Esophagus (tissue), 2 donors: ENCODE results near the gene TOB2. TPM values are rescaled to one million over a fixed set of nuclear protein-coding genes. Genes with fewer than 3 reads are reported as not detected.
"Not testable (repeated sequence)": the region's sequence is repeated elsewhere in the genome, so short reads cannot be mapped to it uniquely, and the experiment has no call there.

ENCODE experiments used
- H3K27ac ChIP-seq, 2 donors: one replicate each; pipeline ENCODE4 v1.5.1; 2013; ENCODE audit warnings: low read depth in 2 of 2, mild to moderate bottlenecking in 2 of 2, inconsistent platforms in 1 of 2, low read length in 1 of 2, moderate library complexity in 1 of 2
- H3K27me3 ChIP-seq, 2 donors: one replicate each; pipeline ENCODE4 v1.6.1; 2013; ENCODE audit warnings: low read length in 2 of 2, control low read depth in 1 of 2, mild to moderate bottlenecking in 1 of 2; ENCODE audit not compliant: insufficient read depth in 2 of 2, control insufficient read depth in 1 of 2
- H3K36me3 ChIP-seq, 2 donors: one replicate each; pipeline ENCODE4 v1.6.1; 2013; ENCODE audit warnings: low read length in 1 of 2; ENCODE audit not compliant: control insufficient read depth in 2 of 2, insufficient read depth in 2 of 2
- H3K4me1 ChIP-seq, 2 donors: one replicate each; pipeline ENCODE4 v1.6.1; 2013; ENCODE audit warnings: low read length in 1 of 2; ENCODE audit not compliant: control insufficient read depth in 2 of 2, insufficient read depth in 2 of 2
- H3K4me3 ChIP-seq, 2 donors: one replicate each; pipeline ENCODE4 v1.5.1; 2013; ENCODE audit warnings: low read length in 2 of 2, mild to moderate bottlenecking in 2 of 2, low read depth in 1 of 2, moderate library complexity in 1 of 2
- H3K9me3 ChIP-seq, 2 donors: one replicate each; pipeline ENCODE4 v1.6.1; 2013; ENCODE audit warnings: mild to moderate bottlenecking in 2 of 2, low read depth in 1 of 2, low read length in 1 of 2, moderate library complexity in 1 of 2; ENCODE audit not compliant: control insufficient read depth in 2 of 2, insufficient read depth in 1 of 2
- WGBS, 2 donors: extraction: QIAGEN DNeasy Blood & Tissue Kit; methylation state at CpG; one replicate each; pipeline ENCODE4 v1.1.7; 2013; 5-methylcytosine and 5-hydroxymethylcytosine counted together
- polyA plus RNA-seq, 2 donors: library from polyadenylated mRNA; stranded (reverse); fragments of 200-250 nt; gene quantifications; one replicate each; pipeline ENCODE4 v1.2.3, GENCODE V29; 2013
- donor health status: healthy with polysubstance abuse.
- donor health status: Bipolar disorder and iron deficiency.

TOB2 gene
- polyA plus RNA-seq, 2 donors: 10.7 to 11.1 TPM

DNA sequence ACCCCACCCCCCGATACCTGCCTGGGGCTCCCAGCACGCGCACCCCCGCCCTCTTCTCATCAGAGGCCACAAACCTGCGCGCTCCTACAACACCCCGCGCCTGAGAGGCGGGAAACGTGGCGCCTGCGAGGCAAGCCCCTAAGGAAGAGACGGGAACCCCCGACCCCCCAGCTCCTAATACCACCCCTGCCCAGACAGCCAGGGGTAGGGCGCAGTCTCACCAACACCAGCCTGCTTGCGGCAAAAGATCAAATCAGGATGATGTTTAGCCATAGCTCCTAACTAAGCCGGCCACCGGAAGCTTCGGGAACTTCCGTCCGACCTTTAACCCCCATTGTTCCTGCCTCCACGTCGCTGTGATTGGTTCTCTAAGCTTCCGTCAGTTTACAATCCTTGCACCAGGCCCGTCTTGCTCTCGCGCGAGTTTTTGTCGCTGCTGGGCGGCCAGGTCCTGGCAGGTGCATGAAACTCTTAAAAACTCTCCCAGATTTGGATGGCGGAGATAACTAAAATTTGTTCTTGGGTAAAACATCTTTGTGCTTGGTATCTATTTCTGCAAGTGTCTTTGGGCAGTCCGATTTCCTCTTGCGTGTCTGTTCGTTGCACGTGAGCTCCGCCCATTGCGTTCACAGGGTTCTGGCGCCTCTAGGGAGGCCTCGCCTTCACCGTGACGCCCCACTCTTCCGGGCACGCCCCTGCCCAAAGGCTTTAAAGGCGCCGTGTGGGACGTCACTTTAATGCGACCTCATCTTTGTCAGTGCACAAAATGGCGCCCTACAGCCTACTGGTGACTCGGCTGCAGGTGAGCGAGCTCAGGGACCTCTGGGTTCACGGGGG, 22.0 kb upstream of the TOB2 start, which contains the start of the genes ACO2 and PHF5A:
Gene ACO2, plus strand, starts transcription at position 737 of the 837 bp plus-strand sequence. Its CDS starts 30 bp downstream, at position 767.
Gene PHF5A, minus strand, starts transcription at position 312 of the 837 bp plus-strand sequence. Its CDS starts 39 bp downstream, at position 273.
- H3K36me3 ChIP-seq: peaks cover 0 to 7% of the 10 kb centered on the region in 2 donors
- peaks cover 5 to 6% of the 10 kb centered on the region in 2 donors for H3K4me1 ChIP-seq
- no peaks in the 10 kb centered on the region for H3K9me3 ChIP-seq
- peak within 1 kb of the TSS; percentile 96 to 99 for H3K27ac ChIP-seq
- peak within 1 kb of the TSS; percentile 89 to 91 for H3K4me3 ChIP-seq
- 0% methylated on average over 51 of the region's 51 CpGs for WGBS, 2 donors
- H3K27me3 ChIP-seq: no peaks in the 10 kb centered on the region

DNA sequence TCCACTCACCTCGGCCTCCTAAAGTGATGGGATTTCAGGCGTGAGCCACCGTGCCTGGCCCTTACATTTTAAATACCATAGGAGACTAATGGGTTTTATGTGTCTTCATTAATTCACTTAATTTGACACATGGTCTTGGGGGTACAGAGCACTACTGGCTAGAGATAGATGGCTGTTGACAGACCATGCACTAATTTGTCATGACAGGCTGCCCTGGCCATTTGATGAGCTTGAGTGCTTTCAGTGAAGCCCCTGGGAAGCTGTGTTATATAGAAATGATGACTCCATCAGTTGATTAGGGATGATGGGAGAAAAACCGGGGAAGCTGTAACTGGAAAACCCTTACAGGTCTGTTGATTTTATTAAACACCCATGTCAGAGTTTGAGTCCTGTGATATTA, 15.3 kb upstream of the TOB2 start:
- Histone ChIP-seq H3K4me1 (no peaks in the 10 kb centered on the region), H3K36me3 (peaks cover 2 to 10% of the 10 kb centered on the region in 2 donors), H3K27me3 (no peaks in the 10 kb centered on the region), H3K27ac (no peak overlapping the region), H3K9me3 (no peaks in the 10 kb centered on the region), H3K4me3 (no peak overlapping the region)
- 84 to 91% methylated on average over 4 of the region's 4 CpGs for WGBS, 2 donors

DNA sequence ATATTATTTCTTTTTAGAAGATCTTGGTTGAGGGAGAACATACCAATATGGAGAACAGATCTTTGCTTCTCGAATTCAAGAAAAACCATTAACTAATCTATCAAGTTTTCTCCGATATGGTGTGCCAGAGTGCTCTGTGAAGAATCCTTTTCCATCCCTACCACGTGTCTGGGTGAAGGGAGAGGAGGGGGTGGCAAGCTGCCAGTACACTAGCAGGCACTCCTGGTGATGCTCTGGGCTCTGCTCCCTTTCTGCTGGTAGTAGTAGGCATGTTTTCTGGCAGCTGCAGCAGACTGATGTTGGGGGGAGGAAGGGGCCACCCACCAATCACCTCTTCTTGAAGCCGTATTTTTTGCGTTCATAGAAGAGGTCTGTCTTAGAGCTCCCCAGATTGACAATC, 13.5 kb upstream of the TOB2 start:
- WGBS, 2 donors: 66 to 74% methylated on average over 5 of the region's 5 CpGs
- H3K9me3 ChIP-seq, H3K4me1 ChIP-seq, H3K27ac ChIP-seq, H3K36me3 ChIP-seq, H3K27me3 ChIP-seq, H3K4me3 ChIP-seq: not testable (repeated sequence)

DNA sequence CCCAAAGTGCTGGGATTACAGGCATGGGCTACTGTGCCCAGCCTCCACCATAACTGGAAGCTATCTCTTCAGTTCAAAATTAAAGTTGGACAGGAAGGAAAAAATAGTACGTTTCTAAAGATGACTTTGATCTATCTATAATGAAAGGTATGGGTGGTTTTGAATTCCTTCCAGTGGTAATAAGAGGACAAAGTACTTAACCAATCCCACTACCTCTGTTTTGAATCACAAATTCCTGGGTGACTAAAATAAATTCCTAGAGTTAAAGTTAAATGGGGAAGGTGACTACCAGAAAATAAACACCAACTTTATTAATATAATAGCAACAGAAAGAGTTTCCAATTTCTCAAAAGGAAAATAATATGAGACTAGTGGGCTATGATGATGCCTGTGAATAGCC, 12.8 kb upstream of the TOB2 start:
- 47 to 56% methylated on average over 1 of the region's 1 CpG for WGBS, 2 donors
- H3K36me3 ChIP-seq: peaks cover 2 to 7% of the 10 kb centered on the region in 2 donors
- no peak overlapping the region for H3K27ac ChIP-seq
- no peaks in the 10 kb centered on the region for H3K27me3 ChIP-seq
- no peak overlapping the region for H3K4me3 ChIP-seq
- H3K4me1 ChIP-seq: no peaks in the 10 kb centered on the region
- no peaks in the 10 kb centered on the region for H3K9me3 ChIP-seq

DNA sequence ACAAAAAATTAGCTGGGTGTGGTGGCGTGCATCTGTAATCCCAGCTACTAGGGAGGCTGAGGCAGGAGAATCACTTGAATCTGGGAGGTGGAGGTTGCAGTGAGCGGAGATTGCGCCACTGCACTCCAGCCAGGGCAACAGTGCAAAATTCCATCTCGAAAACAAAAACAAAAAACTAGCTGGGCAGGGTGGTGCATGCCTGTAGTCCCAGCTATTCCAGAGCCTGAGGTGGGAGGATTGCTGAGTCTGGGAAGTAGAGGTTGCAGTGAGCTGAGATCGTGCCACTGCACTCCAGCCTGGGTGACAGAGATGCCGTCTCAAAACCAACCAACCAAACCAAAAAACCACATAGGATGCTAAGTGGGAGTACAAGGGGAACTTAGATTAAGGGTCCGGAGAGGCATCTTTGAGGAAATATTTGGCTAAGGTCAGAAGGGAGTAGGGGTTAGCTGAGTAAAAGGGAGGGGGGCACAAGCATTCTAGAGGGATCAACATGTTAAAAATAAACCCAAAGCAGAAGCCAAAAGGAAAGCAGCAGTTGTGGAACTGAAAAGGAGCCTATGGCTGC, 11.6 kb upstream of the TOB2 start:
- Histone ChIP-seq H3K9me3 (no peaks in the 10 kb centered on the region), H3K27me3 (no peaks in the 10 kb centered on the region), H3K27ac (no peak overlapping the region), H3K36me3 (peaks cover 2 to 7% of the 10 kb centered on the region in 2 donors), H3K4me1 (no peaks in the 10 kb centered on the region), H3K4me3 (no peak overlapping the region)
- 80 to 83% methylated on average over 7 of the region's 7 CpGs for WGBS, 2 donors

DNA sequence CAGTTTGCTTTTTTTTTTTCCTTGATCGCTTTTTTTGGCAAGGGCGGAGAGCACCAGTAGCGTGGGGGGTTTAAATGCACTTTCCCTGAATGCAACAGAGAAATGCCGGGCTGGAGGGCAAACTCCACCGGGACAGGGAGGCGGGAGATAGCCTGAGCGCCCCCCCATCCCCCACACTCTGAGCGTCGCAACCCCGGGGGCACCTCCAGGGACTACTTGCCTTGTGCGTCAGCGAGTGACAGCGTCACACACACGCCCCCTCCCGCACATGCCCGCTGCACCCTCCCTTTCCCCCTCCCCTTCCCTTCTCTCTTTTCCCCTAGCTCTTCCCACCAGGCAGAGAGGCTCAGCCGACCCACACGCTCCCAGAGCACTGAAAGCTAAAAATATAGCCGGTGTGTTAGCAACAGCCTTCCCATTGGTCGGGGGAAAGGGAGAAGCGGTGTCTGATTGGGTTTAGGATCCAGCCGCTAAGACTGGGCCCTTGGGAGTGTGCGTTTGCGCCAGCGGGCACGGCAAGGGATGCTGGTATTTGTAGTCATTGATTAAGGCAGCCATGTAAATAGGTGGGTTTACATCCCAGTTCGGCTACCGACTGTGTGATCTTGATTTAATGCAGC, 1.7 kb upstream of the TOB2 start:
- H3K36me3 ChIP-seq: no peaks in the 10 kb centered on the region
- H3K4me3 ChIP-seq: peak overlapping the region; percentile 88 to 98
- no peaks in the 10 kb centered on the region for H3K9me3 ChIP-seq
- WGBS, 2 donors: 0 to 1% methylated on average over 27 to 28 of the region's 28 CpGs
- no peaks in the 10 kb centered on the region for H3K4me1 ChIP-seq
- no peaks in the 10 kb centered on the region for H3K27me3 ChIP-seq
- peak overlapping the region; percentile 99 to 100 for H3K27ac ChIP-seq

DNA sequence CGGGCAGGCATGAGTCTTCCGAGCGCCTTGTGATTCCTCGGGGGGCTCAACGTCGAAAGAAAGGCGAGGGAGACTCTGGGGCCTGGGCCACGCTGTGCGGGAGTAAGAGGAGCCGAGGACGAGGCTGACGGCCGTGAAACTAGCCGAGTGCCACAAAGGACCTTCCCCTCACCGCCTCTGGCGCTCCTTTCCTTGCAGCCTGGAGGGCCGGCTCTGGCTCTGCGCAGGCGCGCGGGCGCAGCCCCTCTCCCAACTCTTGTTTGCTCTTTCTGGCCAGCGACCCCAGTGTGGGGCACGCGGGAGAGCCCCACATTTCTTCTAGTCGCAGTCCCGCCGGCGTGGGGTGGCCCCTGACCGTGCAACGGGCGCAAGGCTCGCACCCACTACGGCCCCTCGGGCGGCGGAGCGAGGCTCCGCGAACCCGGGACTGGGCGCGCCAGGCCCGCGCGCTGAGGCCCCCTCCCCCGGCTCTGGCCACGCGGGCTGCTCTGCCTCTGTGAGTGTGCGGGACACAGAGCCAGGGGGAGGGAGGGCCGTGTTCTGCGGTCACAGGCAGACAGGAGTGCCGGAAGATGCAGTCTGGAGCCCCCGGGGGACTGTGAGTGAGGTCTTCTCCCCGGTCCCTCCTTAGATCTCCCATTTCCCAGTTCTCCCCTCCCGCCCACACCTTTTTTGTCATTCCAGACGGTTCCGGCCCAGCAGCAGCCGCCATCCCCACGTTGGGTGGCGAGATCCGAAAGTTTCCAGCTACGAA, 1.0 kb upstream of the TOB2 start:
- H3K36me3 ChIP-seq: no peaks in the 10 kb centered on the region
- no peaks in the 10 kb centered on the region for H3K9me3 ChIP-seq
- H3K27me3 ChIP-seq: no peaks in the 10 kb centered on the region
- H3K4me3 ChIP-seq: peak overlapping the region; percentile 88 to 98
- peak overlapping the region; percentile 99 to 100 for H3K27ac ChIP-seq
- WGBS, 2 donors: 0% methylated on average over 57 to 63 of the region's 63 CpGs
- H3K4me1 ChIP-seq: no peaks in the 10 kb centered on the region

DNA sequence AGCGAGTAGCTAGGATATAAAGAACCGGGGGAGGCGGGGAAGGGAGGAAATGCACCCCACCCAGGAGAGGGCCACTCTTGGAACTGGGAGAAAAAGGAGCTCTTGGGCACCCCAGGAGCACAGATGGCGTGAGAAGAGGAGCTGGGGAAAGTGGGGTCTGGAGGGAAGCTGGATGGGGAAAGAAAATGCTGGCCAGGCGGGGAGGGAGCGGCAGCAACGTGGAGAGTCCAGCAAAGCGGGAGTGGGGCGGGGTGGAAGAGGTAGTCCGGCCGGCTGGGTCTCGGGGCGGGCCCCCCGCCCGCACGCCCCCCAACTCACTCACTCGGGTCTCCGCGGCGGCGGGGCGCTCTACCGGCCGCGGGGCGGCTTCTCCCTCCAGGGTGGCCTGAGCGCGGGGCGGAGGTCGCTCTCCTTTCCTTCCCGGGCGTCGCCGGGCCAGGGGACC, 522 bp downstream of the TOB2 start:
- Histone ChIP-seq H3K4me3 (peak overlapping the region; percentile 88 to 98), H3K36me3 (no peaks in the 10 kb centered on the region), H3K4me1 (no peaks in the 10 kb centered on the region), H3K9me3 (no peaks in the 10 kb centered on the region), H3K27me3 (no peaks in the 10 kb centered on the region), H3K27ac (peak overlapping the region; percentile 99 to 100)
- WGBS, 2 donors: 0 to 1% methylated on average over 6 to 34 of the region's 34 CpGs
